C1 segment of cervical spinal cord (tissue), 14 donors: ENCODE results near the gene ACTBL2.
"Not testable (repeated sequence)": the region's sequence is repeated elsewhere in the genome, so short reads cannot be mapped to it uniquely, and the experiment has no call there.

Experiments
- DNase-seq, 14 donors: peaks; one replicate each; lab custom pipeline; 2025; lab: John Stamatoyannopoulos, UW

The ACTBL2 gene

GRCh38 chr5:57494104-57495098, 11.8 kb upstream of the ACTBL2 start:
- no peak for DNase-seq

GRCh38 chr5:57493034-57493433, 10.4 kb upstream of the ACTBL2 start:
- DNase-seq: no peak

GRCh38 chr5:57492632-57493031, 10.0 kb upstream of the ACTBL2 start:
- DNase-seq: no peak

- no peak for DNase-seq
These were observed 8.9 kb upstream of the ACTBL2 start for GRCh38 chr5:57491369-57491965.

- no peak for DNase-seq
These were observed 5.8 kb upstream of the ACTBL2 start for GRCh38 chr5:57488215-57488955.

- no peak for DNase-seq
These were observed 3.5 kb upstream of the ACTBL2 start for GRCh38 chr5:57486027-57486602.

GRCh38 chr5:57478826-57479225, 3.8 kb downstream of the ACTBL2 start:
- no peak for DNase-seq

GRCh38 chr5:57476601-57477056, 6.0 kb downstream of the ACTBL2 start:
- no peak for DNase-seq

- no peak for DNase-seq
These were observed 12.3 kb downstream of the ACTBL2 start for GRCh38 chr5:57470339-57470738.

GRCh38 chr5:57468481-57469163, 14.0 kb downstream of the ACTBL2 start:
- DNase-seq: no peak

- no peak for DNase-seq
These were observed 16.1 kb downstream of the ACTBL2 start for GRCh38 chr5:57466544-57466943.

GRCh38 chr5:57460056-57460455, 22.6 kb downstream of the ACTBL2 start:
- not testable (repeated sequence) for DNase-seq

- DNase-seq: no peak
These were observed 24.2 kb downstream of the ACTBL2 start for GRCh38 chr5:57458443-57458842.

GRCh38 chr5:57456531-57457135, 26.0 kb downstream of the ACTBL2 start:
- DNase-seq: no peak

- no peak for DNase-seq
These were observed 26.8 kb downstream of the ACTBL2 start for GRCh38 chr5:57455511-57456455.

GRCh38 chr5:57454896-57455295, 27.7 kb downstream of the ACTBL2 start:
- no peak for DNase-seq

GRCh38 chr5:57453728-57454127, 28.9 kb downstream of the ACTBL2 start:
- no peak for DNase-seq

- DNase-seq: no peak
These were observed 29.7 kb downstream of the ACTBL2 start for GRCh38 chr5:57452885-57453284.
